HepG2 (cell line): Measurements from ENCODE around the gene USP36. TPM values are rescaled to one million over a fixed set of nuclear protein-coding genes. Genes with fewer than 3 reads are reported as not detected.

Experiments
- ATAC-seq: fragments of 200-7000 bp; cut with Tn5 transposase; 3 replicates; pipeline ENCODE4 v1.9.1; 2020; ENCODE audit warnings: mild to moderate bottlenecking, moderate library complexity
- BruUV-seq: library from RNA; stranded (reverse); fragments of 400-500 nt; replicated peaks from 2 replicates; lab custom pipeline; 2021; lab: Mats Ljungman, UMichigan
- CTCF ChIA-PET: fragments of 300-600 bp; formaldehyde crosslinking; extraction: SDS; loops from one replicate; lab custom pipeline; 2021; ENCODE audit warnings: low total read pairs, inconsistent platforms, low intra/inter-chr PET ratio; lab: Yijun Ruan, JAX
- POLR2A ChIA-PET: fragments of 350-600 bp; sonication (Branson Sonifier 250); formaldehyde crosslinking; loops from one replicate; lab custom pipeline; 2020; ENCODE audit warnings: antibody characterized with exemption, inconsistent platforms; lab: Yijun Ruan, JAX
- DNase-seq: peaks from one replicate; pipeline ENCODE4 v3.0.0-alpha.2; 2015; ENCODE audit warnings: low spot score
- FAIRE-seq: peaks from 3 replicates; lab custom pipeline; 2011; peaks lifted over from hg19 to GRCh38; lab: Jason Lieb, UNC
- H2AFZ ChIP-seq: one replicate; pipeline ENCODE4 v1.6.1; 2011; ENCODE audit warnings: low read length, inconsistent platforms
- H3K27ac ChIP-seq: fragments of 300-600 bp; 3 replicates; pipeline ENCODE4 v1.8.0; 2011; ENCODE audit warnings: mixed run types, mild to moderate bottlenecking, mixed read lengths, low read length, inconsistent platforms; ENCODE audit not compliant: insufficient read depth; ENCODE audit errors: extremely low read length
- H3K27me3 ChIP-seq, 2 experiments: fragments of 200-600 bp in 1 of 2; 2 replicates in 1 of 2; 3 replicates in 1 of 2; pipeline versions ENCODE4 v1.6.0 to v1.8.0; 2011; ENCODE audit warnings: low read length in 2 of 2, mild to moderate bottlenecking in 2 of 2, moderate library complexity in 2 of 2, inconsistent platforms in 1 of 2; ENCODE audit not compliant: insufficient read depth in 2 of 2, control insufficient read depth in 1 of 2
- H3K36me3 ChIP-seq, 2 experiments: fragments of 200-600 bp in 1 of 2; replicated peaks in 1 of 2; 2 replicates in 1 of 2; 3 replicates in 1 of 2; pipeline versions ENCODE4 v1.5.1 to v1.8.0; 2011; ENCODE audit warnings: low read length in 2 of 2, inconsistent platforms in 1 of 2; ENCODE audit not compliant: insufficient read depth in 2 of 2, control insufficient read depth in 1 of 2
- H3K4me1 ChIP-seq: 2 replicates; pipeline ENCODE4 v1.5.1; 2012; ENCODE audit warnings: low read length, inconsistent platforms; ENCODE audit not compliant: insufficient read depth
- H3K4me2 ChIP-seq: 2 replicates; pipeline ENCODE4 v1.6.0; 2011; ENCODE audit warnings: low read depth, low read length, inconsistent platforms
- H3K4me3 ChIP-seq, 3 experiments: fragments of 200-600 bp in 1 of 3; sonication (generic), shearing (Covaris generic) in 1 of 3; replicated peaks in 1 of 3; 2 replicates each; pipeline ENCODE4 v1.5.1; 2011 to 2016; ENCODE audit warnings: low read length in 3 of 3, inconsistent platforms in 2 of 3, low read depth in 2 of 3, mild to moderate bottlenecking in 2 of 3, control low read depth in 1 of 3, mixed read lengths in 1 of 3; ENCODE audit not compliant: insufficient read depth in 1 of 3
- H3K79me2 ChIP-seq: one replicate; pipeline ENCODE4 v1.6.1; 2011; ENCODE audit warnings: low read length, inconsistent platforms; ENCODE audit not compliant: insufficient read depth
- H3K9ac ChIP-seq: 2 replicates; pipeline ENCODE4 v1.6.0; 2011; ENCODE audit warnings: mild to moderate bottlenecking, low read depth, low read length, inconsistent platforms; ENCODE audit not compliant: insufficient read depth
- H3K9me3 ChIP-seq: 2 replicates; pipeline ENCODE4 v1.5.1; 2012; ENCODE audit warnings: mild to moderate bottlenecking, low read length
- H4K20me1 ChIP-seq: 2 replicates; pipeline ENCODE4 v1.6.0; 2011; ENCODE audit warnings: inconsistent platforms, mild to moderate bottlenecking, low read length, moderate library complexity; ENCODE audit not compliant: insufficient read depth
- ASH2L ChIP-seq: fragments of 300-600, 200-600 bp; sonication (generic); IDR thresholded peaks from 2 replicates; pipeline ENCODE4 v1.7.0; 2017; ENCODE audit warnings: low read depth, mild to moderate bottlenecking, moderate library complexity, mixed read lengths, low read length; ENCODE audit not compliant: insufficient read length
- CCDC6 ChIP-seq: sonication (generic); formaldehyde crosslinking; IDR thresholded peaks from 2 replicates; pipeline ENCODE4 v1.8.1; 2022; ENCODE audit warnings: mild to moderate bottlenecking, missing genetic modification reagents, moderate library complexity
- GZF1 ChIP-seq: sonication (generic); formaldehyde crosslinking; IDR thresholded peaks from 2 replicates; pipeline ENCODE4 v1.5.1; 2020; ENCODE audit warnings: mild to moderate bottlenecking, missing genetic modification reagents
- HDAC1 ChIP-seq: sonication (generic); formaldehyde crosslinking; IDR thresholded peaks from 2 replicates; pipeline ENCODE4 v1.5.1; 2020; ENCODE audit warnings: mild to moderate bottlenecking, missing genetic modification reagents
- HOXA5 ChIP-seq: sonication (generic); formaldehyde crosslinking; IDR thresholded peaks from 2 replicates; pipeline ENCODE4 v1.4.0; 2020; ENCODE audit warnings: missing genetic modification reagents
- KDM2A ChIP-seq: sonication (generic); formaldehyde crosslinking; IDR thresholded peaks from 2 replicates; pipeline ENCODE4 v1.4.0; 2020; ENCODE audit warnings: low read depth, missing genetic modification reagents, borderline replicate concordance
- MZF1 ChIP-seq: sonication (generic); formaldehyde crosslinking; IDR thresholded peaks from 2 replicates; pipeline ENCODE4 v1.8.1; 2023; ENCODE audit warnings: mild to moderate bottlenecking, missing genetic modification reagents, borderline replicate concordance
- NCOA1 ChIP-seq: sonication (generic); formaldehyde crosslinking; IDR thresholded peaks from 2 replicates; pipeline ENCODE4 v1.9.0; 2021; ENCODE audit warnings: missing genetic modification reagents
- NR2F6 ChIP-seq, 2 experiments: IDR thresholded peaks; 2 replicates each; pipeline ENCODE4 v1.6.1; 2016; ENCODE audit warnings: antibody characterized with exemption in 1 of 2, mild to moderate bottlenecking in 1 of 2
- PHF20 ChIP-seq: sonication (generic); formaldehyde crosslinking; IDR thresholded peaks from 2 replicates; pipeline ENCODE4 v1.5.0; 2020; ENCODE audit warnings: mild to moderate bottlenecking, missing genetic modification reagents
- PHF21A ChIP-seq: sonication (generic); formaldehyde crosslinking; IDR thresholded peaks from 2 replicates; pipeline ENCODE4 v1.5.0; 2020; ENCODE audit warnings: mild to moderate bottlenecking, missing genetic modification reagents
- RARA ChIP-seq: IDR thresholded peaks from 2 replicates; pipeline ENCODE4 v1.6.1; 2016; ENCODE audit warnings: missing genetic modification reagents, missing compliant biosample characterization
- SAP130 ChIP-seq: IDR thresholded peaks from 2 replicates; pipeline ENCODE4 v1.6.1; 2016; ENCODE audit warnings: low read depth
- SP5 ChIP-seq: IDR thresholded peaks from 2 replicates; pipeline ENCODE4 v1.6.1; 2016; ENCODE audit warnings: low read depth, borderline replicate concordance
- ZMAT3 ChIP-seq: sonication (generic); formaldehyde crosslinking; conservative IDR thresholded peaks from 2 replicates; pipeline ENCODE4 v1.7.0; 2021; ENCODE audit warnings: missing genetic modification reagents
- ZMYM4 ChIP-seq: sonication (generic); formaldehyde crosslinking; IDR thresholded peaks from 2 replicates; pipeline ENCODE4 v1.8.1; 2023; ENCODE audit warnings: mild to moderate bottlenecking, missing genetic modification reagents
- ZNF431 ChIP-seq: sonication (generic); formaldehyde crosslinking; IDR thresholded peaks from 2 replicates; pipeline ENCODE4 v1.9.0; 2022; ENCODE audit warnings: missing genetic modification reagents, low read depth, mild to moderate bottlenecking, borderline replicate concordance
- ZNF460 ChIP-seq: sonication (generic); formaldehyde crosslinking; IDR thresholded peaks from 2 replicates; pipeline ENCODE4 v1.5.1; 2020; ENCODE audit warnings: missing genetic modification reagents, mild to moderate bottlenecking, borderline replicate concordance
- ZNF629 ChIP-seq: sonication (generic); formaldehyde crosslinking; conservative IDR thresholded peaks from 2 replicates; pipeline ENCODE4 v1.5.0; 2020; ENCODE audit warnings: missing genetic modification reagents
- WGBS: methylation state at CpG from one replicate; pipeline ENCODE4 v1.1.6; 2017; ENCODE audit warnings: low lambda C conversion rate; 5-methylcytosine and 5-hydroxymethylcytosine counted together
- in situ Hi-C: cut with HindIII; loops from 2 replicates; pipeline ENCODE4 v1.10.0; 2017; ENCODE audit warnings: low pct_unique_long_range_greater_than_20kb; ENCODE audit not compliant: extremely low pct_ligation_motif_present
- intact Hi-C: fragments of 100-400 bp; cut with micrococcal nuclease; formaldehyde crosslinking; loops from one replicate; pipeline ENCODE4 v1.10.0; 2022; ENCODE audit not compliant: unreplicated experiment
- polyA plus RNA-seq, 8 experiments: library from polyadenylated mRNA; depleted of rRNA in 3 of 8; stranded (reverse) in 7 of 8; unstranded in 1 of 8; fragments of >200 nt; fragmentation: Illumina TruSeq in 4 of 8; extraction: Trizol in 4 of 8; gene quantifications; 2 replicates each; pipeline versions ENCODE4 v1.2.1 to v1.2.3, GENCODE V29; 2011 to 2016; ENCODE audit warnings: low read depth in 4 of 8, missing spikeins in 1 of 8, mixed read lengths in 1 of 8; ENCODE audit not compliant: insufficient read depth in 1 of 8
- total RNA-seq, 5 experiments: library from RNA; depleted of rRNA; stranded (reverse); fragments of >200 nt; fragmentation: Illumina TruSeq; extraction: Trizol; gene quantifications; 2 replicates each; pipeline ENCODE4 v1.2.3, GENCODE V29; 2016; ENCODE audit warnings: low read depth in 1 of 5
- TF ChIP-seq, protein P1 (sequence below): sonication (generic); formaldehyde crosslinking; IDR thresholded peaks from 2 replicates; pipeline ENCODE4 v1.4.0; 2020; ENCODE audit warnings: mild to moderate bottlenecking, missing genetic modification reagents
- TF ChIP-seq, protein P2 (sequence below): sonication (generic); formaldehyde crosslinking; IDR thresholded peaks from 2 replicates; pipeline ENCODE4 v1.9.0; 2022; ENCODE audit warnings: missing genetic modification reagents, mild to moderate bottlenecking, borderline replicate concordance

The USP36 gene
- total and polyA plus RNA-seq, 2 of the 13 experiments (the other 11 are each of a cell fraction or from before 2014, with no cell fraction given): 29.6 to 45.9 TPM

DNA sequence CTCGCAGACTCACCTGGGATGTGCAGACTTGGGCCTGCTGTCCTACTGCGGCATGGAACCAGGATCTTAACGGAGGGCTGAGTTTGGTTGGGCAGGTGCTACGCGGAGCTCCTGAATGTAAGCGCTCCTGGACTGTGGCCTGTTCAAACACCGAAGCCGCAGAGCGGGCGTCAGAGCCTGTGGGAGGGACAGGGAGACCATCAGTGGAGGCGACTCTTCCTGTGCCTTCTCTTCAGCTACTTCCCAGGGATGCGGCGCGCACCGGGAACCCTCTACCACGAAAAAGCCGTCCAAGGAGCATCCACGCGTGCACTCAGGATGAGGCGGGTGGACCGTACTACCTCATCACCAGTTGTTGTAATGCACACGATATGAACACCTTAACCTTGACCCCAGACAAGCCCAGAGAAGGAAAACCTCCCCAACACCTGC is 2.0 kb downstream of the USP36 start:
- Histone ChIP-seq H3K27me3 (no peaks in the 10 kb centered on the region; a peak in 1 of 5 replicates), H3K4me2 (peak overlapping the region; percentile 98), H3K4me1 (peaks cover 46% of the 10 kb centered on the region), H3K36me3 (peaks cover 29 to 41% of the 10 kb centered on the region in 2 experiments), H4K20me1 (peaks cover 26% of the 10 kb centered on the region), H3K27ac (peak overlapping the region; percentile 1), H3K9ac (peak overlapping the region; percentile 97), H2AFZ (no peak overlapping the region), H3K9me3 (no peaks in the 10 kb centered on the region), H3K79me2 (peaks cover 41% of the 10 kb centered on the region), H3K4me3 (peak overlapping the region; percentile 71 to 99 (median 82))
- ChIA-PET CTCF (no interaction called here), POLR2A (interaction anchor here (0.7 to 1.1 kb wide), 7 partner anchors 11 to 171 kb away, joined by 3 to 8 read pairs (median 4); partner anchors contain the start of genes CANT1 and LGALS3BP)
- BruUV-seq: no TSS peak
- peak; percentile 81 for DNase-seq
- ATAC-seq: peak; percentile 60
- in situ Hi-C loops: no loop called here
- intact Hi-C loops: no loop called here
- WGBS: 2% methylated on average over 17 of the region's 22 CpGs
- FAIRE-seq: no peak
- TF ChIP-seq KDM2A: peak; percentile 38; the same call in 1 of the 2 replicates
- TF ChIP-seq HOXA5 (CRISPR knock-in tag): 0 out of 2 replicates have a peak, but pooled peaks have one; percentile 59
- peak; percentile 57 for TF ChIP-seq ASH2L
- no peak for TF ChIP-seq NCOA1 (CRISPR knock-in tag)
- peak; percentile 58; the same call in 1 of the 2 replicates for TF ChIP-seq GZF1
- TF ChIP-seq MZF1 (CRISPR knock-in tag): no peak
- TF ChIP-seq RARA (CRISPR knock-in tag): peak; percentile 5; the same call in 1 of the 2 replicates
- TF ChIP-seq NR2F6 (IDR thresholded peaks at IDR 0.05): 0 out of 2 replicates have a peak, but pooled peaks have one; percentile 16
- no peak for TF ChIP-seq NR2F6 (CRISPR knock-in tag; IDR thresholded peaks at IDR 0.05)
- peak; percentile 47; the same call in 1 of the 2 replicates for TF ChIP-seq SP5
- TF ChIP-seq ZNF431 (CRISPR knock-in tag): 0 out of 2 replicates have a peak, but pooled peaks have one; percentile 31
- peak; percentile 29; the same call in 1 of the 2 replicates for TF ChIP-seq ZMYM4 (CRISPR knock-in tag)
- TF ChIP-seq PHF20 (CRISPR knock-in tag): 0 out of 2 replicates have a peak, but pooled peaks have one; percentile 16
- TF ChIP-seq ZNF460 (CRISPR knock-in tag): no peak
- TF ChIP-seq SAP130 (CRISPR knock-in tag): peak; percentile 78
- 0 out of 2 replicates have a peak, but pooled peaks have one; percentile 55 for TF ChIP-seq ZMAT3 (CRISPR knock-in tag)
- TF ChIP-seq PHF21A (CRISPR knock-in tag): 0 out of 2 replicates have a peak, but pooled peaks have one; percentile 43
- TF ChIP-seq, protein P1, sequence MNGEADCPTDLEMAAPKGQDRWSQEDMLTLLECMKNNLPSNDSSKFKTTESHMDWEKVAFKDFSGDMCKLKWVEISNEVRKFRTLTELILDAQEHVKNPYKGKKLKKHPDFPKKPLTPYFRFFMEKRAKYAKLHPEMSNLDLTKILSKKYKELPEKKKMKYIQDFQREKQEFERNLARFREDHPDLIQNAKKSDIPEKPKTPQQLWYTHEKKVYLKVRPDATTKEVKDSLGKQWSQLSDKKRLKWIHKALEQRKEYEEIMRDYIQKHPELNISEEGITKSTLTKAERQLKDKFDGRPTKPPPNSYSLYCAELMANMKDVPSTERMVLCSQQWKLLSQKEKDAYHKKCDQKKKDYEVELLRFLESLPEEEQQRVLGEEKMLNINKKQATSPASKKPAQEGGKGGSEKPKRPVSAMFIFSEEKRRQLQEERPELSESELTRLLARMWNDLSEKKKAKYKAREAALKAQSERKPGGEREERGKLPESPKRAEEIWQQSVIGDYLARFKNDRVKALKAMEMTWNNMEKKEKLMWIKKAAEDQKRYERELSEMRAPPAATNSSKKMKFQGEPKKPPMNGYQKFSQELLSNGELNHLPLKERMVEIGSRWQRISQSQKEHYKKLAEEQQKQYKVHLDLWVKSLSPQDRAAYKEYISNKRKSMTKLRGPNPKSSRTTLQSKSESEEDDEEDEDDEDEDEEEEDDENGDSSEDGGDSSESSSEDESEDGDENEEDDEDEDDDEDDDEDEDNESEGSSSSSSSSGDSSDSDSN: peak; percentile 62
- 0 out of 2 replicates have a peak, but pooled peaks have one; percentile 6 for TF ChIP-seq ZNF629 (CRISPR knock-in tag)
- peak; percentile 49; the same call in 1 of the 2 replicates for TF ChIP-seq HDAC1 (CRISPR knock-in tag)
- TF ChIP-seq, protein P2, sequence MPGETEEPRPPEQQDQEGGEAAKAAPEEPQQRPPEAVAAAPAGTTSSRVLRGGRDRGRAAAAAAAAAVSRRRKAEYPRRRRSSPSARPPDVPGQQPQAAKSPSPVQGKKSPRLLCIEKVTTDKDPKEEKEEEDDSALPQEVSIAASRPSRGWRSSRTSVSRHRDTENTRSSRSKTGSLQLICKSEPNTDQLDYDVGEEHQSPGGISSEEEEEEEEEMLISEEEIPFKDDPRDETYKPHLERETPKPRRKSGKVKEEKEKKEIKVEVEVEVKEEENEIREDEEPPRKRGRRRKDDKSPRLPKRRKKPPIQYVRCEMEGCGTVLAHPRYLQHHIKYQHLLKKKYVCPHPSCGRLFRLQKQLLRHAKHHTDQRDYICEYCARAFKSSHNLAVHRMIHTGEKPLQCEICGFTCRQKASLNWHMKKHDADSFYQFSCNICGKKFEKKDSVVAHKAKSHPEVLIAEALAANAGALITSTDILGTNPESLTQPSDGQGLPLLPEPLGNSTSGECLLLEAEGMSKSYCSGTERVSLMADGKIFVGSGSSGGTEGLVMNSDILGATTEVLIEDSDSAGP (CRISPR knock-in tag): peak; percentile 78
- TF ChIP-seq CCDC6 (CRISPR knock-in tag): peak; percentile 59; the same call in 1 of the 2 replicates
